PFSK-1 (cell line): ENCODE measurements around the gene RPUSD1.

ENCODE experiments used
- POLR2AphosphoS5 ChIP-seq: IDR thresholded peaks from 2 replicates; pipeline ENCODE4 v1.6.1; 2012; ENCODE audit warnings: low read depth, mild to moderate bottlenecking, control low read depth, low read length, moderate library complexity
- REST ChIP-seq, 2 experiments: IDR thresholded peaks; 2 replicates each; pipeline versions ENCODE4 v1.6.1 to v1.8.0; 2011 to 2012; ENCODE audit warnings: low read depth in 2 of 2, low read length in 2 of 2, control low read depth in 1 of 2, inconsistent platforms in 1 of 2, mild to moderate bottlenecking in 1 of 2, moderate library complexity in 1 of 2; ENCODE audit not compliant: insufficient read depth in 1 of 2
- SIN3A ChIP-seq: IDR thresholded peaks from 2 replicates; pipeline ENCODE4 v1.6.1; 2012; ENCODE audit warnings: mild to moderate bottlenecking, low read length, moderate library complexity, borderline replicate concordance; ENCODE audit not compliant: insufficient read depth
- TAF1 ChIP-seq: IDR thresholded peaks from 2 replicates; pipeline ENCODE4 v1.6.1; 2012; ENCODE audit warnings: low read length, control low read depth, borderline replicate concordance; ENCODE audit not compliant: insufficient read depth

- TF ChIP-seq POLR2AphosphoS5 = no peak
- TF ChIP-seq REST (IDR thresholded peaks at IDR 0.05; ENCODE audit: insufficient read depth in 1 of 2, low read depth in 2 of 2, low read length in 2 of 2) = no peak
- no peak for TF ChIP-seq TAF1
- TF ChIP-seq SIN3A = no peak
These were observed 29.1 kb upstream of the RPUSD1 start for GRCh38 chr16:817001-817906.
